WI38 (cell line): ENCODE data around the gene HTR6.

Experiments
- H3K4me3 ChIP-seq: 2 replicates; pipeline ENCODE4 v1.5.1; 2011; ENCODE audit warnings: low read depth, mild to moderate bottlenecking, control low read depth, low read length
- TF ChIP-seq, protein P1 (sequence below): IDR thresholded peaks from 2 replicates; pipeline ENCODE4 v1.5.1; 2012; ENCODE audit warnings: low read depth, mild to moderate bottlenecking, control low read depth, low read length

HTR6 gene

DNA sequence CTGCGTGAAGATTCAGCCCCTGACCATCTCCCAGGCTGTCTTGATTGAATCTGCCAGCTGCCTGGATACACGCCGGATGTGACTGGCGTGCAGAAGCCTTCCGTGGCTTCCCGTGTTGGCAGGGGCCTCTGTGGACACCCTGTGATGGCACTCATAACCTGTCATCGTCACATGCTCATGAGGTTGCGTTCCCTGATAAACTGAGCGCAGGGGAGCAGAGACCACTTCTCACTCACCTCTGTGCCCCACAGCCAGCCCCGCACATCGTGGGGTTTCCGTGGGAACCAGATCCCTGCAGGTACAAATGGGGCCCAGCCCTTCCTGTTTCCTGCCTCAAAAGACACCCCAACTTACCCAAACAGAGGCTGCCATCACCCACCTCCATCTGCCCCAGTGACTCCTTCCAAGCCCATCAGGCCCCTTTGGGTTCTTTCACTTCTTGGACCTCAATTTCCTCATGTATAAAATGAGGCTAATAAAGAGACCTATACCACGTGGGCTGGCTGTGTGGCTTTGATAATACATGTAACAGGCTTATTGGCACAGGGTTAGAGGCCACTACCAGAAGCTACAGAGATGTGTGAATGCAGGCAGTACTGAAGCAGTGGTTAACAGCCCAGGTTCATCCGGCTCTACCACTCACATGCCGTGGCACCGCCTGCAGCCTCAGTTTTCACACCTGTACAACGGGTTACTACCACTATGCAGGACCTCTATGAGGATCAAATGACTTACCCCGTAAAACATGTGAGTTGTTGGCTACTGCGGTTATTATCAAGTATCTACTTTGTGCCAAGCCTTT lies 23.6 kb downstream of the HTR6 start:
- no peak overlapping the region for H3K4me3 ChIP-seq
- TF ChIP-seq, protein P1, sequence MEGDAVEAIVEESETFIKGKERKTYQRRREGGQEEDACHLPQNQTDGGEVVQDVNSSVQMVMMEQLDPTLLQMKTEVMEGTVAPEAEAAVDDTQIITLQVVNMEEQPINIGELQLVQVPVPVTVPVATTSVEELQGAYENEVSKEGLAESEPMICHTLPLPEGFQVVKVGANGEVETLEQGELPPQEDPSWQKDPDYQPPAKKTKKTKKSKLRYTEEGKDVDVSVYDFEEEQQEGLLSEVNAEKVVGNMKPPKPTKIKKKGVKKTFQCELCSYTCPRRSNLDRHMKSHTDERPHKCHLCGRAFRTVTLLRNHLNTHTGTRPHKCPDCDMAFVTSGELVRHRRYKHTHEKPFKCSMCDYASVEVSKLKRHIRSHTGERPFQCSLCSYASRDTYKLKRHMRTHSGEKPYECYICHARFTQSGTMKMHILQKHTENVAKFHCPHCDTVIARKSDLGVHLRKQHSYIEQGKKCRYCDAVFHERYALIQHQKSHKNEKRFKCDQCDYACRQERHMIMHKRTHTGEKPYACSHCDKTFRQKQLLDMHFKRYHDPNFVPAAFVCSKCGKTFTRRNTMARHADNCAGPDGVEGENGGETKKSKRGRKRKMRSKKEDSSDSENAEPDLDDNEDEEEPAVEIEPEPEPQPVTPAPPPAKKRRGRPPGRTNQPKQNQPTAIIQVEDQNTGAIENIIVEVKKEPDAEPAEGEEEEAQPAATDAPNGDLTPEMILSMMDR = no peak

DNA sequence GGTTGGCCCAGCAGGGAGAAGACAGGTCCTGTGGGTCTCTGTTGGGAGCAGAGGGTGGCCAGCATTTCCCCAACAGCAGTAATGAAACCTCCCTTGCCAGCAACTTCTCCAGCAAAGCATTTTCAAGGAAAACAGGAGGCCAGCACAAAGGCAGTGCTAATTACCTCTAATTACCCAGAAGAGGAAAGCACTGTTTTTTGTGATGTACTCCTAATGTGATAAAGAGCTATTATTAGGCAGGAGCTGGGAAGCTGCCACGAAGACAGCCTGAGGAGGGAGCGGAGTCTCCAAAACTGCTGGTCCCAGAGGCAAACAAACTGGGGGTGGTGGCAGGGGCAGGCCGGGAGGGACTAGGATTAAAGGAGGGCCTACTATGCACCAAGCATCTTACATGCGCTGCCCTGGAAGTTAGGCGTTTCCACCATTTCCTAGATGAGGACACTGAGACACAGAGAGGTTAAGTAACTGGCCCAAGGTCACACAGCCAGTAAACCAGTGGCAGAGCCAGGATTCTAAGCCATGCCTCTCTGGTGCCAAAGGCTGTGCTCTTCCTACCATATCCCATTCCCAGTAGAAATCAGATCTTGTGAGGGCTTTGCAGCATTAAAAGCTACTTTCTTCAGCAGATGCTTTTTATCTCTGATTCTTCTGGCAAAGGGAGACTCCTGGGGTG lies 24.5 kb downstream of the HTR6 start:
- no peak overlapping the region for H3K4me3 ChIP-seq
- TF ChIP-seq, protein P1 = no peak

DNA sequence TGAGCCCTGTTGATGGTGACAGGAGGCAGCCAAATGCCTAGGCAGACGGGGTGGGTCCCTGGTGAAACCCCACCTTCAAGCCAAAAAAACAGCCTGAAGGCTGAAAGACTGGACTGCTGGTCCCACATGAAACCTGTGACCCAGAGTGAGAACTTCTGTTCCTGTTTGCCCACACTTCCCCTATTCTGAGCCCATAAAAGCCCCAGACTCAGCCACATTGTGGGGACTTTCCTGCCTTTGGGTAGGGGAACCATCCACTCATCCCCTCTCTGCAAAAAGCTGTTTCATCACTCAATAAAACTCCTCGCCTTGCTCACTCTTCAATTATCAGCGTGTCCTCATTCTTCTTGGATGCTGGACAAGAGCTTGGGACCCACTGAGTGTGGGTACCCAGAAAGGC lies 25.2 kb downstream of the HTR6 start:
- H3K4me3 ChIP-seq = no peak overlapping the region
- TF ChIP-seq, protein P1 = no peak

DNA sequence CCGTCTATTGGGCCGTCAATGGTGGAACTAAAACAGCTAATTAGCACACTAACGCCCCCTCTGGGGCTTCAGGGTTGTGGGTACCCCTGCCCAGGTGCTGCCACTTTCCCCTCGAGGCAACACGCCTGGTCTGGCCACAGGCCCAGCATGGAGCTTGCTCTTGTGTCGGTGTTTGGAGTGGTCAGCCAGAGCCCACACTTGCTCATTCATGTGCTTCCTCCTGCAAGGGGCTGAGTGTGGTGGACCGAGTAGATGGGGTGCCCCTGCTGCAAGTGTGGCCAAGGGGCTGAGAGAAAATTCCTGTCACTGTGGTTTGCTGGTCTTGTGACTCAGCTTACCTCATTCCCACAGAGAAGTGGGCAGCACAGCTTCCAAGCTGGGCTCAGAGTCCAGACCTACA lies 25.7 kb downstream of the HTR6 start:
- no peak overlapping the region for H3K4me3 ChIP-seq
- TF ChIP-seq, protein P1 = no peak

DNA sequence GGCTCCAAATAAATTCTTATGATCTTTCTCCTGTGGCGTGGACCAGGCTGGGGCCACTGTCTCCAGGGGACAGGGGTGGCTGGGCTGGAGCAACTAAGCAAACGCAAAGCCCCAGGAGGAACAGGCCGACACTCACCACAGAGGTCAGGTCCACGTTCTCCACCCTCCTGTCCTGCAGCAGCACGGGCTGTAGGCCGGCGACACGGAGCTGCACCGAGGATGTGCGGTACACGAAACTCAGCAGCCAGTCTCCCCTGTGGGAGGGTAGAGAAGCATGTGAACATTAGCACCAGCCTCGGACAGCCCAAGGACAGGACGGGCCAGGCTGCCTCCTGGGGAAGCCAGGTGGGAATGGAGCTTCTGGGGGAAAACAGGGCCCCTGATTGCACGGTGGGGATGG lies 29.6 kb downstream of the HTR6 start:
- TF ChIP-seq, protein P1 = no peak
- no peak overlapping the region for H3K4me3 ChIP-seq

DNA sequence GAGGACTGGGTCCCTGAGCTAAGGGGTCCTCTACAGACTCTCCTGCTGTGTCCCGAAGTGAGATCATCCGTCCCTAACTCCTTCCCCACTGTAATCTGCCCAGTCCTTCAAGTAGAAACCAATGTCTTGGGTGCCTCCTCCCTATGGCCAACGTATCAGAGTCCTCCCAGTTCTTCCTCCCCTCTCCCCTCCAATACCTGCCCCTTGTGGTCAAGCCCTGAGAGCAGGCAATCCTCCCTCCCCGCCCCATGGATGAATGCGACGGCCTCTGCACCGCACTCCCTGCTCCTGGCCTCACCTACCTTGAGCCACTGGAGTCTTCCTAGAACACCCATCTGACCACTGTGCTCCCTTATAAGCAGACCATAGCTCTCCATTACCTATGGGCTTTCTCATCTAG lies 31.1 kb downstream of the HTR6 start:
- TF ChIP-seq, protein P1 = no peak
- H3K4me3 ChIP-seq = no peak overlapping the region

DNA sequence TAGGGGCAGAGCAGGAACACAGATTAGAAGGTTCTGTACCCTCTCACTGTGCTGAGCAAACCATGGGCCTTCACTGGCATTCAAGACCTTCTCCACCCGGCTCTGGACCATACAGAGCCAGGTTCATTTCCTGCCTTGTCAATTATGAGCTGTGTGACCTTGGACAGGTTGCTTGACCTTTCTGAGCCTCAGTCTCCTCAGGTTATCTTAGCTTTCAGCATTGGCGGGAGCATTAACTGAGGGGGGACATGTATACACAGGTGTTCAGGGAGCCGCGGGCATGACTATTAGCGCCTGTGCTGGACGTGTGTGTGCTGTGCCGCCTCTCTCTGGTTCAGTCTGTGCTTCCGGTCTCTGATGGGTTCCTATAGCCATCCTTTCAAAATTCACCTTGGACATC lies 32.1 kb downstream of the HTR6 start:
- TF ChIP-seq, protein P1 = no peak
- no peak overlapping the region for H3K4me3 ChIP-seq
